Stimulated activated CD8-positive, alpha-beta memory T cell treated with anti-CD3 and anti-CD28 coated beads, Interleukin-15, amount 100 ng/mL, for 24 hours (primary cell): Measurements from ENCODE around the gene NCAPH2.
A peak's percentile ranks its signal among the peaks of the same experiment; 100 is the strongest.

ENCODE experiments used
- DNase-seq: peaks from one replicate; pipeline ENCODE4 v3.0.0-alpha.2; 2020; ENCODE audit warnings: low read depth

NCAPH2 gene

DNA sequence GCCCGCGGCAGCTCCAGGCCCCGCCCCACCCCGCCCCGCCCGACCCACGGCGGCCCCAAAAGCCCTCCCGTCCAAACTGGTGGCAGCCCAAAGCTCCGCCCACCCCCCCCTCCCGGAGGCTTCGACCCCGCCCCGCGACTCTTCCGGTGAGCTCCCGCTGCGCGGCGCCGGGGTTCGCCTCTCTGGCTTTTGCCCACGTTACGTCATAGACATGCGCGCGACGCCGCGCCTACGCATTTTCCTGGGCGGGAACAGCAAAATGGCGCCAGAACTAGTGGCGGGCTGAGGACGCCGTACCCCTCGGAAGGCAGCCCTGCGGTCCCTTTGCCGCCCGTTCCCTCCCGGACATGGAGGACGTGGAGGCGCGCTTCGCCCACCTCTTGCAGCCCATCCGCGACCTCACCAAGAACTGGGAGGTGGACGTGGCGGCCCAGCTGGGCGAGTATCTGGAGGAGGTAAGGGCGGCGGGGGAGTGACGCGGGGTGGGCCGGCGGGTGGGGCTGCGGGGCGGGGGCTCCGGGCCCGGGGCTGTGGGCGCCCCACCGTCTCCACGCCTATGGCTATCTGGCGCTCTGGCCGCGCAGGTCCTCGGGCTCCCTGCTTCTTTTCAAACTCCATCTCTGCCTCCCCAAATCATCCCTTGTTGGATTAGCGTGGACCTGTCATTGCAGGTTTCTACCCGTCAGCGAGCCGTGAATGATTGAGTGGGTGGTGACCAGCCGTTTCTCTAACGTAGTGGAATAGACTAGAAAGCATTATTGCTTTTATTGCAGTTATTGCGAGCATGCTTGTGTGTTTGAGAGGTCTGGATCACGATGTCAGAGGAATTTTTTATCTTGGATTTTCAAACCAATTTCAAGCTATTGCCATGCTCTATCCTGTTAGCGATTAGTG, at the start of gene NCAPH2:
Gene NCAPH2 (plus strand): TSS at position 234 of the 894 bp plus-strand sequence. CDS start 114 bp downstream, at position 348.
- DNase-seq, result peak; percentile 99

DNA sequence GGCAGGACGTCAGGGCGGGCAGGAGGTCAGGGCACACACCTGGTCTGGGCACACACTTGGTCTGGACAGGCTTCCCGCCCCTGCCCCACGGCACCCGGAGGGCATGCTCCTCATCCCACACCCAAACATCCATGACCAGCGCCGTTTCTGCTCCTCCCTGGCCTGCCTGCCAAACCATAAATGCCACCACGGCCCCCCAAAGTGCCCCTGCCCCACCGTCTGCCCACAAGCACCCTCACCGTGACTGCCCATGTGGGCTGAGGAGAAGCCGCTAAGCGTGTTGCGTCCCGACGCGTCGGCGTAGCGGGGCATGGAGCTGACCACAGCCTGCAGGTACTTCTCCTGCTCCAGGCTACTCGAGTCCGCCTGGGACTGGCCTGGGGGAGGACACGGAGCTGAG, 49.0 kb upstream of the NCAPH2 start:
- no peak for DNase-seq

DNA sequence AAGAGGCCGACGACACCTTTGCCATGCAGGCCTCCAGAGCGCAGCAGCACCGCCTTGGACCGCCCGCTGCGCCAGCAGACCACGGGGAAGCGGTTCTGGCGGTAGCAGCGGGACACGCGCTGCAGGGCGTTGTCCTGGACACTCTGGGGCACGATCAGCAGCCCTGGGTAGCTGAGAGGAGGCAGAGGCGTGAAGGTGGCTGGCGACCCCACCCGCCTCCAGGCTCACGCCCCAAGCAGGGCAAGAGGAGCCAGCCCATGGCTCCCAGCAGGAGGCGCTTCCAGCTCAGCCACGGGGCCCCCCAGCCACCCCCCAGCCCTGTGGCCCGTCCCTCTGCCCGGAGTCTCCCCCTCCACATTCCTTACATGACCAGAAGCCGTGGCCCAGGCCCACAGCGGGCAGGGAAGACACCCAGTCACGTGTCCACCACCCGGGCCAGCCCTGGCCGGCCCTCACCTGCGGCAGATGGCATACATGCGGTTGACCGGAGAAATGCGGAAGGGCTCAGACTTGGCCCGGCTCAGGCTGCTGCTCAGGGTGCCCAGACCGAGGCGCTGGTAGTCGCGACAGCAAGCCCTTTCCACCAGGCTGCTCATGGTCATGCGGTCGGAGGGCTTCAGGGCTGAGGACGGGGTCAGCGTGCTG, 48.4 kb upstream of the NCAPH2 start:
- no peak for DNase-seq

DNA sequence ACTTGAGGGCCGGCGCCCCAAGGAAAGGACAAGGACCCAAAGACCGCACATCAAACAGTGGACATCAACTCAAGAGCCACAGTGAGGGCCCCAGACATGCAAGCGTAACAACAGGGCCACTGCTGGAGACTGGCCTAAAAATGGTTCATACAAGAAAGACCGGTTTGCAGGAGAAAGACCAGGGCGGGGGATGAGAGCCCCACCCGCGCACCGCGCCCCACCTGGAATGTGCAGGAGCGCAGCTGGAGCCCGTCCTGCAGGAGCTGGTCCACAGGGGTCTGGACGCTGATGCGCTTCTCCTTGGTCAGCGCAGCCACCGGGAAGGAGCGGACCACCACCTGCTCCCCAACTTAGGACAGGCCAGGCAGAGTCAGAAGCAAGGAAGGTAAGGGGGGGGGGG, 47.1 kb upstream of the NCAPH2 start:
- no peak for DNase-seq

DNA sequence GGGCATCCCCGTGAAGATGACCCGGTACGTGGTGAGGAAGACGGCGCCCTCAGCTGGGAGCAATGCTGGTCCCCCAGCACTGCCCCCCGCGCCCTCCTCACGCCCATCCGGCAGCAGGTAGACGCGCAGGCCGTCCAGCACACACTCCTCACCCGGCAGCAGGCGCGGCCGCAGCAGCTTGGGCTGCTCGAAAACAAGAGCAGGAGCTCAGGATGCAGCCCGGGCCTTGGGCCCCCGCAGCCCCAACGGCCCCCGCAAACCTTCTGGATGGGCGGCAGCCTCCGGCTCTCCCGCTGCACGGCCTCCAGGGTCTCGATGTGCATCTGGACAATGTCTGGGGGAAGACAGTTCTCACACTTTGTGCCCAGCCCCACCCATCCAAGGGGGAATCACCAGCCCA, 46.5 kb upstream of the NCAPH2 start:
- DNase-seq, result no peak

DNA sequence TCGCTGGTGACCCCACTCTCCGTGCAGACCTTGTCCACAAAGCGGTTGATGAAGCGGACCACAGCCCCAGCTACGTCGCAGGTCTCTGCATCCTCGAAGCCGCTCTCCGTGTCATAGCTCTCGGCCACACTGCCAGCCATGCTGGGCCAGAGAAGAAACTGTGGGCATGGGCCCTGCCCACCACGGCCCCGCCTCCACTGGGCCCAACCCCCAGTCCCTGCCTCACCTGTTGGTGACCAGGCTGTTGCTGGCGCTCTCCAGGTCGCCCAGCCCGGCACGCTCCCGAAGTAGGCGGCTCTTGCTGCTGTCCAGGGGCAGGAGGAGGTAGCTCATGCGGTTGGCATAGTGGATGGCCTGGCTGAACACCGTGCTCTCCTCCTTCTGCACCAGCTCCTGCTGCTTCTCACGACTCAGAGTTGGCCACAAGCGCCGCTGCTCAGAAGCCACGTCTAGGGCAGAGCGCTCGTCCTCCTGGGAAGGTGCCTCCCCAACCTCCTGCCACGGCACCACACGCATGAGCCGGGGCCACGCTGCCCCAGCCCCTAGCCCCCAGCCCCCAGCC, 46.0 kb upstream of the NCAPH2 start:
- DNase-seq, result no peak

DNA sequence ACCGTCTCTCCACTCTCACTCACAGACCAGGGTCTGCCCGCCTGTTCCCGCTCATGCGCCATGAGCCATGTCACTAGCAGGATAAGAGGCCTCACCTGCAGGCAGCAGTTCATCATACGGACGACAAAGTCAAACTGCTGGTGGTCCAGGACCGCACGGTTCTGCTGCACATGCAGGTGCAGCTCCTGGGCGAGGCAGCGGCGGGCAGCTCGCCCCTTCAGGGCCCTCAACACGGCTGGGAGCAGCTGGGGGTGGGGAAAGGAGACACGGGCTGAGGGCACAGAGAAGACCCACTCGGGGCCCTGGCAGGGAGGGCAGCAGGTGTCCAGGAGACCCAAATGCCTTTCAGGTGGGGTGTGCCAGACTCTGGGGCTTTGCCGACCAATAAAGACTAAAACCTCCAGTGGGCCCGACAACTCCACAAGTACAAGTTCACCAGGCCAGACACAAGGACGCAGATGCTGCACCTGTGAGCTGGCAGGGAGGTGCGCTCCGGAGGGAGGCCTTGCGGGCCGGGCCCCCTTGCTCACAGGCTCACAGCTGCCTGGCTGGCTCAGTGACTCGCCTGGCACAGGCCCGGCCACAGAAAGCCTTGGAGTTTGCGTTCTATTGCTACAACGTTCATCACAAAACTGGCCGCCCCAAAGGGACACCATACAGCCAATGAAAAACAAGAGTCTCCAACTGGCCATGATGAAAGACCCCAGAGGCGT, 44.7 kb upstream of the NCAPH2 start:
- no peak for DNase-seq

DNA sequence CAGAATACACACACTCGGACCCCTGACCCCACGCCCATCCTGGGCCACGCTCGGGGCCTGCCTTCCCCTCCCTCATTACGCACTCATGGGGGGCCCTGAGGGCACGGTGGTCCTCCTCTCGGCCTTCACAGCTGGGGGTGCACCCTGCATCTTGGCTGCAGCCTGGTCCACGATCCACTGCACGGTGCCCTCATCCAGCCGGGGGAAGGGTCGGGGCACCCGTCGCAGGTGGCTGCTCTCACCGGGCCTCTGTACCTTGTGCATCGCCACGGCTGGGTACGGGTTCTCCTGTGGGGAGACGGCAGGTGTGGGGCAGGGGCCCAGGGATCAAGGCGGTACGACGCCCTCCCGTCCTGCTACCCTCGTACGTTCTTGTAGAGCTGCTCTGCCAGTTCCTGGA, 43.6 kb upstream of the NCAPH2 start:
- no peak for DNase-seq

DNA sequence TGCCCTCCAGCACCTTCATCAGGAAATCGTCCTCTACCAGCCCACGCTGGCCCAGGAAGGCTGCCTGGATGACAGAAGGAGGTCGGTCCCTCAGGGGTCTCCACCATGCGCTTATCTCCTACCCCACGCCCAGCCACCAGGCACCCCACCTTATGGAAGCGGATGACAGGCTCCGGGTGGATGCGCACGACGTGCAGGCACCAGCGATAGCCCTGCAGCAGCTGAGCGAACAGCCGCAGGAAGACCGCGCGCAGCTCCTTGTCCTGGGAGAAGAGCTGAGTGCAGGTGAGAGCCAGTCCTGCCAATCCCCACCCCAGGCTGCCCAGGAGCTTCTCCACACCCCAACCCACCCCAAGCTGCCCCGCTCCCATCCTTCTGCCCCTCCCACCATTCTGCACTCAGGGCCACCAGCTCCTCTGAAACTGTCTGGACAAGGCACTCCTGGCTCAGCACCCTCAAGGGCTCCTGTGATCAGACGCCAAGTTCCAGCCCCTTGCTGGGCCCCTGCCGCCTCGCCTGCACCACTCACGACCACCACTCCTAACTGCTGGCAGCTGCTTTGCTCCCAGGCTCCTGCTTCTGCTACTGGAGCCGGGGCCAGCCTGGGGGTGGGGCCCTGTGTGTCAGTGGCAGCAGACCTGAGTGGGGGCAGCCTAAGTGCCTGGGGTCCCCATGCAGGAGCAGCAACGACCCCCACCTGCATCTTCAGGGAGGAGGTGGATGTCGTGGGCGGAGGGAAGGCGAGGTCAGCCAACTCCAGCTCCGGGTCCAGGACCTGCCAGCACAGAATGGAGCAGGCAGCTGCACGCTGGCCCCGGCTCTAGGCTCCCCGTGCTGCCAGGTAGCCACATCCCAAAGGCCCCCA, 42.7 kb upstream of the NCAPH2 start:
- DNase-seq, result no peak

DNA sequence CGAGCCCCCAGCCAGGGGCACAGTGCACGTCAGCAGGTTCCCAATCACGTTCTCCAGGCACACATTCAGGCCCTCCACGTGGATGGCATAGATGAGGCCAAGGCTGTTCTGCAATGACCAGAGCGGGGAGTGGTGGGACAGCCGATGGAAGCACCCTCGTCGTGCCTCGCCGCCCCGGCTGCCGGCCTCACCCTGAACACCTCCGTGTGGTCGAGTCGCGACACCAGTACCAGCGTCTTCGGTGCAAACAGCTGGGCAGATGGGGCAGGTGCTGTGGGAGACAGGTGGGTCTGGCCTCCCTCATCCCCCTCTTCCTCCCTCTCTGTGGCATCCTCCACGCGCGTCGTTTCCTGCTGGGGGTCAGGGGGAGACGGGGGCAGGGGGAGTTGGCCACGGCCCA, 40.7 kb upstream of the NCAPH2 start:
- DNase-seq, result no peak

DNA sequence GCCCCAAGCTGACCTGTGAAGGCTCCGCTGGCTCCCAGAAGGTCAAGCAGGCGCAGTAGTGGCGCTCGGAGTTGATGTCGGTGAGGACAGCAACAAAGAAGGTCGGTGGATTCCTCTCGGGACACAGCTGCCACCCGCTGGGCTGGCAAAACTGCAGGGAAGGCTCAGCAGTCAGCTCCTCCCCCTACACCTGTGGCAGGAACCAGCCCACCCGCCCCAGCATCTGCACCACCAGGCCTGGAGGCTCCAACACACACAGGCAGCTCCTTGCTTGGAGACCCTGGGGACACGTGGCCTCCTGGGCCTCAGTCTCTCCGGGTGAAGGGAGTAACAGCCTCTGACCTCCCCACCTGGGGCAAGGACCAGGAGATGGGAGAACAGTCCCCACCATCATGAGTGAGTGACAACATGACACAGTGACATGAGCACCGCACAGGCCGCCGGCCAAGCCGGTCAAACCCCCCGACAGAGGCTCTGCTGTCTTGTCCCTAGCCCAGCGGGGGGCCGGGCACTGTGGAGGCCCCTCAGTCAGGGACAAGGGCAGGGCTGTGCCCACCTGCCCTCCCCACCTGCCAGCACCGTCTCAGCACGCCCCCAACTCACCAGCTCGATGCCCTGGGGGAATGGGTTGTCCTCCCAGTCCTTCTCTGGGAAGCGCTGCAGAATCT, 40.1 kb upstream of the NCAPH2 start:
- no peak for DNase-seq

DNA sequence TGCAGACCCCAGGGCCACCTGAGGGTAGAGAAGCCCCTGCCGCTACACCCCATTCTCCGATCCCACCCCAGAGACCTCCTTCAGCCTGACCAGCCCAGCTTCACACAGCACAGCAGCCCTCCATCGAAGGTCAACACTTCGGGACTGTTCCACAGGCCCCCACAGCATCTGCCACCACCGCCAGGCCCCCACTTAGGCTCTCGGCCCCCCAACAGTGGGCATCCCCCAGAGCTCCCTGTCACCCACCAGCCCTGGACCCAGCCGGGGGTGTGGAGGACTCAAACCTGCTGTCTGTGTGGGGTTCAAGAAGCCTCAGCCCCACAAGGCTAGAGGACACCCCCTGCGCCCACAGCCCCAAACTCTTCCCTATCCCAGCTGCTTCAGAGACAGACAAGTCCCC, 39.4 kb upstream of the NCAPH2 start:
- DNase-seq, result no peak

DNA sequence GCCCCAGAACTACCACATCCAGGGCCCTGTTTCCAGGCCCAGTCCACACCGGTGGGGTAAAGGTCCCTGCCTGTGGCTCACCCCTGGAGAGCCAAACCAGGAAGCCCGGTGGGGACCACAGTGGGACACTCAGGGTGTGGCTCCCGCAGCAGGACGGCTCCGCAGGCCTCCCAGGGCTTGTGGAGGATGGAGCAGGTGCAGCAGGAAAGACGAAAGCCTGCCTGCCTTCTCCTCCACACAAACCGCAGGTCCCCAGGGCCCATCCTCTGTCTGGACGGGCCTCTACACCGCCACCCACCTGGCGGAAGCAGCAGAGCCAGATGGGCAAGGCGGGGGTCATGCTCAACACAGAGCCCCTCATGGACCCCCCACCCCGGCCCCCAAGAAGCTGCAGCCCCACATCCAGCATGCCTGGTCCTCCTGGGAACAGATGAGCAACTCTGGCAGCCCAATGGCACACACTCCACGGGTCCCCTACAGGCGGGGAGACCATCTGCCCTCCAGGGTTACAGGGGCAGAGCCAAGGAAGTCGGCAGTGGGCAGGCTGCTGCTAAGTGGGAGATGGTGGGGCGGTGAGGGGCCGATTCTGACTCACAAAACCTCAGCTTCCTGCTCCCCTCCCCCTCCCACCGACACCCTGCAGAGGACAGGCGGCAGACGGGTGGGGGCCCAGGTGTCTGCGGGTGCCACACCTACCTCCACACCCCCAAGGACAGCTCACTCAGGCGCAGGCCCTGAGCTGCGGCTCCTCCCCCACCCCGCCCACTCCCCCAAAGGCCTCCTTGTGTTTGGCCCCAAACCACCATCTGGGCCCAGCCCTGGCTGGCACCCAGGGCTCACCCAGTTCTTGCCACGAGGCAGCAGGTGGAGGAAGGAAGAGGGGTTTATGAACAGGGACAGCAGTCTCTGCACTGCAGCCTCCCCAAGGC, 38.4 kb upstream of the NCAPH2 start:
- peak; percentile 61 for DNase-seq

DNA sequence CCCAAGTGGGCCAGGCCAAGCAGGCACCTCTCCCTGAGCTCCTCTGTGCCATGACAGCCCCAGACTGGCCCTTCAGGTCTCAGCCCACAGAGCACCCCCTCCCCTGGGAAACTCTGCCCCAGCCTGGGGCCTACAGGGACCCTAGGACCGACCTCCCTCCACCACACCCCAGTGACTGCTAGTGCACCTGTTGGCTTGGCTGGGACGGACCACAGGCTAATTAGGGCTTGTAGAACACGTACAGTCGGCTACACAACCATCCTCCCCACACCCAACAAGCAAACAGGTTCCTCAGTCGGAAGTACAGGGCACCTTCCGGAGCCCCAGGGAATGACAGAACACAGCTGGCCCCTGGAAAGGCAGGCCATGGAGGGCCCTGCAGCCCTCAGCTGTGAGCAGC, 37.5 kb upstream of the NCAPH2 start:
- no peak for DNase-seq

DNA sequence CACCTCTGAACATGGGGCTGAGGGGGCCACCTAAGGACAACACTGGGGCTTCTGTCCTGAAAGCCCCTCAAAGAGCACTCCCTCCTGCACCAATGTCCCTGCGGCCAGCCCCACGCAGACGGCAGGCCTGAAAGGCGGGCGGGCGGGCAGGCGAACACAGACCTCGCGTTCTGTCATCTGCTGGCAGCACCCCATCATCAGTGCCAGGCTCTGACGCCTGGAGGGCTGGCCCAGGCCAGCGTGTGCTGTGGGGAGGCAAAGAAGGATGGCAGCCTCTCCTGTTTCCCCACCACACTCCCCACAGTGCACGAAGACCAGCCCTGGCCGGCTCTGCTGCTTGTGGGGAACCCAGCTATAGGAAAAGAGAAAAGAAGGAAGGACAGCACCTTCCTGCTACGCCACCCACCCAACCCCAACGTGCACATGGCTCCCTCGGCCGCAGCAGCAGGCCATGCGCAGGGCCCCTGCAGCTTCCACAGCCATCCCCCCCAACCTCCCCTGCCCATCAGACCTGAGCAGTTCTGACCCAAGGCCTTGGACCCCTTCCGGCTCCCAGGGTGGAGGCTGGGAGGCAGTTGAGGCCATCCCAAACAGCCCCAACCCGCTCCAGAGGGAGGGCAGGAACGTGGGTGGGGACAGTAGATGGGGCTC, 36.7 kb upstream of the NCAPH2 start:
- DNase-seq, result no peak

DNA sequence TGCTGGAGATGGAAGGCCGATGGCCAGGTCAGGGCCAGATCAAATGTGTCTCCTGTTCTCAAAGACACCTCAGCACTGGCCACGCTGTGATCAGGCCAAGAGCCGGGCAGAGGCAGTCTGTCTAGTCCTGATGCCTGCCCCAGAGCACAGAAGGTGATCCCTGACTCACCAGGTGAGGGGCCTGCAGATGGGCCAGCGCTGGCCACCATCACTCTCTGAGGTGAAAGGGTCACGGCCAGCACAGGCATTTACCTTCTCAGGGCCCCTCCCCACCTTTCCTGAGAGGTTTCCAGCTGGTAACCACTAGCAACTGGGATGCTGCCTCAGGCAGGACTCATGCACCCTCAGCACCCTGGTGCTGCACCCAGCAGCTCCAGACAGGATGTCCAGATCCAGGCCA, 36.1 kb upstream of the NCAPH2 start:
- DNase-seq, result no peak

DNA sequence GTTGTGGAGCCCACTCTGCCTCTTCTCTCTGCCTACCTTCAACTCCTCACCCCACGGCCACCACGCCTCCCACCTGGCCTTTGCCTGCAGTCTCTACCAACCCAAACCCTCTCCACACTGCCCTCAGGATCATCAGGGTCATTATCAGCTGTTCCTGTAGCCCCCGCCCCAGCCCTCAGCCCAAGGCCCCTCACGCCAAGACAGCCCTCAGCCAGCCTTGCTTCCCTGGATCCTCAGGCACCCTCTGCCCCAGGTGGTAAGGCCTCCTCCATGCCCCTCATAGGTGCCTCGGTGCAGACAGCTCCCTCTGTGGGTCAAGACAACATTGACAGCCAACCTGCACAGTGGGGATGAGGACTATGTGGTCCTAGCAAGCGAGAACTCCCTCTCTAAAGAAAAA, 34.9 kb upstream of the NCAPH2 start:
- DNase-seq, result no peak

DNA sequence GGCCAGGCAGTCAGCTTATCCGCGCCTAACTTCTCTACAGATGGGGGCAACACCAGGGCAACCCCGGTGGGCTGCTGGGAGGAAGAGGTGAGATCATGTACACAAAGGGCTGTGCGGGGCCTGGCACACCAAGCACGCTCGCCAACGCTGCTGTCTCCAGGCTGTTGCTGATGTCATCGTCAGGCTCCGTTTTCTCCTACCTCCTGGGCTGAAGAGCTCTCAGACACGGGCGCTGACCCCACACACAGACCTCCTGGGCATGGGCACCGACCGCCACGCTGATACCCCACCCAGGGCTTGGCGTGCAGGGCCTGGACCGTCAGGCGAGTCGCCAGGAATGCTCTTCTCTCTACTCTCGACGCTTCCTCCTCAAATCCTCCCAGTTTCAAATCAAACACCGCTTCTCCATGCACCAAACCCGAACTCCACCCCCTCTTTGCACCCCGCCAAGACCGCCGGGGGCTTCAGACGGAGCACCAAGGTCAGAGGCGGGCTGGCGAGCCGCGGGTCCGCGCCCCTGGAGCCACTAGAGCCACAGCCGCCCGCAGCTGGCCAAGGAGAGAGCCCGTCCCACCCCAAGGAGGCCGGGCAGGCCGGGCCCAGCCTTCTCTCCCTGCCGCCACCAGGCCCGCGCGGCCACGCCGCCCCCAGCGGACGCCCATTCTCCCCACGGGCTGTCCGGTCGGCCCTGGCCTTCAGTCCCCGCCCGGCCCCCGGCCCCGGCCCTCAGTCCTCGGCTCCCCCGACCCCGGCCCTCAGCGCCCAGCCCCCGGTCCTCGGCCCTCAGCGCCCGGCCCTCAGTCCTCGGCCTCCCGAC, 34.0 kb upstream of the NCAPH2 start:
- no peak for DNase-seq
